ENCODE data around the gene ZNF217.
"Not testable (repeated sequence)": the region's sequence is repeated elsewhere in the genome, so short reads cannot be mapped to it uniquely, and the experiment has no call there.

ZNF217 gene

GRCh38 chr20:53593466-53594007 lies at the start of gene ZNF217:
Gene ZNF217, minus strand, starts transcription at chr20:53593839. Its CDS starts 11,013 bp downstream, at chr20:53582826.
- DNase-seq (ENCODE audit: extremely low read depth in 1 of 2, low read depth in 1 of 2), result peak; percentile 24 to 50

GRCh38 chr20:53643031-53643832 lies 49.6 kb upstream of the ZNF217 start:
- DNase-seq (ENCODE audit: extremely low read depth in 1 of 2, low read depth in 1 of 2), result peak; percentile 34 to 40

GRCh38 chr20:53642196-53643030 lies 48.8 kb upstream of the ZNF217 start:
- DNase-seq (ENCODE audit: extremely low read depth in 1 of 2, low read depth in 1 of 2), result peak in 1 of 2 donors; percentile 20

GRCh38 chr20:53639647-53640440 lies 46.2 kb upstream of the ZNF217 start:
- DNase-seq (ENCODE audit: extremely low read depth in 1 of 2, low read depth in 1 of 2), result no peak

GRCh38 chr20:53639128-53639527 lies 45.5 kb upstream of the ZNF217 start:
- no peak for DNase-seq (ENCODE audit: extremely low read depth in 1 of 2, low read depth in 1 of 2)

- DNase-seq (ENCODE audit: extremely low read depth in 1 of 2, low read depth in 1 of 2), result not testable (repeated sequence)
These were observed 43.7 kb upstream of the ZNF217 start for GRCh38 chr20:53637310-53637709.

GRCh38 chr20:53636540-53637097 lies 43.0 kb upstream of the ZNF217 start:
- DNase-seq (ENCODE audit: extremely low read depth in 1 of 2, low read depth in 1 of 2), result no peak

- no peak for DNase-seq (ENCODE audit: extremely low read depth in 1 of 2, low read depth in 1 of 2)
These were observed 41.6 kb upstream of the ZNF217 start for GRCh38 chr20:53635221-53635620.

- DNase-seq (ENCODE audit: extremely low read depth in 1 of 2, low read depth in 1 of 2), result no peak
These were observed 38.4 kb upstream of the ZNF217 start for GRCh38 chr20:53631909-53632662.

GRCh38 chr20:53629436-53629835 lies 35.8 kb upstream of the ZNF217 start:
- DNase-seq (ENCODE audit: extremely low read depth in 1 of 2, low read depth in 1 of 2), result no peak

GRCh38 chr20:53628758-53629157 lies 35.1 kb upstream of the ZNF217 start:
- not testable (repeated sequence) for DNase-seq (ENCODE audit: extremely low read depth in 1 of 2, low read depth in 1 of 2)

GRCh38 chr20:53628076-53628475 lies 34.4 kb upstream of the ZNF217 start:
- no peak for DNase-seq (ENCODE audit: extremely low read depth in 1 of 2, low read depth in 1 of 2)

- not testable (repeated sequence) for DNase-seq (ENCODE audit: extremely low read depth in 1 of 2, low read depth in 1 of 2)
These were observed 33.4 kb upstream of the ZNF217 start for GRCh38 chr20:53627001-53627400.

GRCh38 chr20:53626584-53626983 lies 32.9 kb upstream of the ZNF217 start:
- DNase-seq (ENCODE audit: extremely low read depth in 1 of 2, low read depth in 1 of 2), result no peak

- no peak for DNase-seq (ENCODE audit: extremely low read depth in 1 of 2, low read depth in 1 of 2)
These were observed 31.9 kb upstream of the ZNF217 start for GRCh38 chr20:53625311-53626129.

GRCh38 chr20:53624927-53625250 lies 31.2 kb upstream of the ZNF217 start:
- not testable (repeated sequence) for DNase-seq (ENCODE audit: extremely low read depth in 1 of 2, low read depth in 1 of 2)

GRCh38 chr20:53623454-53624211 lies 30.0 kb upstream of the ZNF217 start:
- no peak for DNase-seq (ENCODE audit: extremely low read depth in 1 of 2, low read depth in 1 of 2)

- DNase-seq (ENCODE audit: extremely low read depth in 1 of 2, low read depth in 1 of 2), result no peak
These were observed 29.5 kb upstream of the ZNF217 start for GRCh38 chr20:53623134-53623453.

All from activated CD8-positive, alpha-beta memory T cell treated with anti-CD3 and anti-CD28 coated beads for 1 hour (primary cell).